DOHH2 (cell line): ENCODE data around the gene DCAF11.

Source experiments
- H3F3A ChIP-seq: fragments of 200-600 bp; sonication (generic), shearing (Covaris generic); 2 replicates; pipeline ENCODE4 v1.6.0; 2016; ENCODE audit warnings: antibody characterized with exemption, mild to moderate bottlenecking; ENCODE audit not compliant: control insufficient read depth, insufficient read depth
- H3K27ac ChIP-seq: fragments of 200-600 bp; sonication (generic); 2 replicates; pipeline ENCODE4 v1.5.1; 2014; ENCODE audit warnings: low read depth, mild to moderate bottlenecking, low read length, moderate library complexity
- H3K27me3 ChIP-seq: fragments of 200-600 bp; sonication (generic); 2 replicates; pipeline ENCODE4 v1.6.1; 2014; ENCODE audit warnings: mild to moderate bottlenecking, low read length, mixed read lengths; ENCODE audit not compliant: control insufficient read depth
- H3K36me3 ChIP-seq: fragments of 200-600 bp; sonication (generic); 2 replicates; pipeline ENCODE4 v1.6.1; 2014; ENCODE audit warnings: mild to moderate bottlenecking, low read length, moderate library complexity, mixed read lengths; ENCODE audit not compliant: control insufficient read depth
- H3K4me1 ChIP-seq: fragments of 200-600 bp; sonication (generic); 2 replicates; pipeline ENCODE4 v1.6.1; 2014; ENCODE audit warnings: mild to moderate bottlenecking, low read length, mixed read lengths; ENCODE audit not compliant: control insufficient read depth
- H3K4me2 ChIP-seq: fragments of 200-600 bp; sonication (generic); 2 replicates; pipeline ENCODE4 v1.6.0; 2014; ENCODE audit warnings: mild to moderate bottlenecking, low read length, moderate library complexity
- H3K4me3 ChIP-seq: fragments of 200-600 bp; sonication (generic); 2 replicates; pipeline ENCODE4 v1.5.1; 2014; ENCODE audit warnings: mild to moderate bottlenecking, low read length, mixed read lengths
- H3K79me2 ChIP-seq: fragments of 200-600 bp; sonication (generic); 2 replicates; pipeline ENCODE4 v1.6.1; 2014; ENCODE audit warnings: mild to moderate bottlenecking, low read length, mixed read lengths; ENCODE audit not compliant: control insufficient read depth
- H3K9me2 ChIP-seq: fragments of 200-600 bp; sonication (generic); replicated peaks from 2 replicates; pipeline ENCODE4 v1.6.1; 2014; ENCODE audit warnings: mild to moderate bottlenecking, low read length, mixed read lengths; ENCODE audit not compliant: control insufficient read depth
- H3K9me3 ChIP-seq: fragments of 200-600 bp; sonication (generic); 2 replicates; pipeline ENCODE4 v1.6.1; 2014; ENCODE audit warnings: antibody characterized with exemption, low read length, mixed read lengths; ENCODE audit not compliant: control insufficient read depth, insufficient read depth
- H4K20me1 ChIP-seq: fragments of 200-600 bp; sonication (generic); 2 replicates; pipeline ENCODE4 v1.6.0; 2014; ENCODE audit warnings: low read depth, mild to moderate bottlenecking, antibody characterized with exemption, low read length, moderate library complexity; ENCODE audit not compliant: control insufficient read depth, insufficient read depth
- CTCF ChIP-seq: fragments of 200-600 bp; sonication (generic); IDR thresholded peaks from one replicate; pipeline ENCODE4 v1.5.1; 2014; ENCODE audit warnings: antibody characterized with exemption, mild to moderate bottlenecking, low read depth, low read length; ENCODE audit not compliant: poor library complexity, severe bottlenecking
- EZH2phosphoT487 ChIP-seq: fragments of 200-600 bp; sonication (generic); IDR thresholded peaks from 2 replicates; pipeline ENCODE4 v1.6.1; 2017; ENCODE audit warnings: borderline replicate concordance, mild to moderate bottlenecking, antibody characterized with exemption, low read length, moderate library complexity, mixed read lengths

The DCAF11 gene

GRCh38 chr14:24146453-24146977 lies 31.9 kb downstream of the DCAF11 start, which contains the start of gene PSME2:
PSME2 (minus strand) TSS chr14:24146610; CDS start chr14:24146581, 29 bp downstream.
- no peaks in the 10 kb centered on the region for H3K9me2 ChIP-seq
- H3K36me3 ChIP-seq, result peaks cover 63% of the 10 kb centered on the region
- H3K9me3 ChIP-seq, result no peaks in the 10 kb centered on the region
- peak within 1 kb of the TSS; percentile 82 for H3K4me3 ChIP-seq
- H3F3A ChIP-seq, result 0 out of 2 replicates have a peak, but pooled peaks cover 3% of the 10 kb centered on the region
- peak within 1 kb of the TSS; percentile 76 for H3K27ac ChIP-seq
- H3K79me2 ChIP-seq, result peaks cover 39% of the 10 kb centered on the region
- no peaks in the 10 kb centered on the region for H3K27me3 ChIP-seq
- peak within 1 kb of the TSS; percentile 99 for H3K4me2 ChIP-seq
- peaks cover 30% of the 10 kb centered on the region for H3K4me1 ChIP-seq
- TF ChIP-seq EZH2phosphoT487, result no peak
- no peak for TF ChIP-seq CTCF
- peaks cover 3% of the 10 kb centered on the region; the same call in 1 of the 2 replicates for H4K20me1 ChIP-seq

- Histone ChIP-seq H3F3A (0 out of 2 replicates have a peak, but pooled peaks cover 3% of the 10 kb centered on the region), H3K4me1 (peaks cover 26% of the 10 kb centered on the region), H3K79me2 (peaks cover 39% of the 10 kb centered on the region), H3K9me3 (no peaks in the 10 kb centered on the region), H3K27ac (peak within 1 kb of the TSS; percentile 76), H3K4me2 (peak within 1 kb of the TSS; percentile 99), H3K27me3 (no peaks in the 10 kb centered on the region), H3K9me2 (no peaks in the 10 kb centered on the region), H3K36me3 (peaks cover 66% of the 10 kb centered on the region), H3K4me3 (peak within 1 kb of the TSS; percentile 82), H4K20me1 (peaks cover 3% of the 10 kb centered on the region; the same call in 1 of the 2 replicates)
- no peak for TF ChIP-seq CTCF
- TF ChIP-seq EZH2phosphoT487, result no peak
Measured at GRCh38 chr14:24146978-24147760, 32.6 kb downstream of the DCAF11 start, which contains the start of gene RNF31. RNF31 (plus strand) TSS chr14:24147498; CDS start chr14:24147699, 201 bp downstream.

GRCh38 chr14:24147761-24148428 lies 33.3 kb downstream of the DCAF11 start:
- peak overlapping the region; percentile 99 for H3K4me2 ChIP-seq
- H3K27ac ChIP-seq, result 0 out of 2 replicates have a peak overlapping the region, but pooled peaks have one; percentile 15
- TF ChIP-seq EZH2phosphoT487, result no peak
- no peak for TF ChIP-seq CTCF
- no peaks in the 10 kb centered on the region for H3K27me3 ChIP-seq
- no peaks in the 10 kb centered on the region for H3K9me2 ChIP-seq
- H3K79me2 ChIP-seq, result peaks cover 39% of the 10 kb centered on the region
- H3K9me3 ChIP-seq, result no peaks in the 10 kb centered on the region
- H3K36me3 ChIP-seq, result peaks cover 66% of the 10 kb centered on the region
- 0 out of 2 replicates have a peak, but pooled peaks cover 3% of the 10 kb centered on the region for H3F3A ChIP-seq
- H3K4me1 ChIP-seq, result peaks cover 24% of the 10 kb centered on the region
- peak overlapping the region; percentile 82 for H3K4me3 ChIP-seq
- H4K20me1 ChIP-seq, result peaks cover 3% of the 10 kb centered on the region; the same call in 1 of the 2 replicates
